Stimulated activated CD8-positive, alpha-beta memory T cell treated with anti-CD3 and anti-CD28 coated beads, Interleukin-7, amount 100 ng/mL, for 24 hours (primary cell): ENCODE results near the gene MMEL1.
"Not testable (repeated sequence)": the region's sequence is repeated elsewhere in the genome, so short reads cannot be mapped to it uniquely, and the experiment has no call there.

Experiments used
- DNase-seq: peaks from one replicate; pipeline ENCODE4 v3.0.0-alpha.2; 2020; ENCODE audit warnings: low read depth

Gene MMEL1

GRCh38 chr1:2632561-2633361 is at the start of gene MMEL1:
TSS of gene MMEL1 (minus strand) at chr1:2633016. CDS start at chr1:2629484, 3,532 bp downstream.
- no peak for DNase-seq

- not testable (repeated sequence) for DNase-seq
These were observed 43.9 kb upstream of the MMEL1 start for GRCh38 chr1:2676726-2677125.

GRCh38 chr1:2671656-2672055 is 38.8 kb upstream of the MMEL1 start:
- not testable (repeated sequence) for DNase-seq

- not testable (repeated sequence) for DNase-seq
These were observed 27.0 kb upstream of the MMEL1 start for GRCh38 chr1:2659806-2660205.

GRCh38 chr1:2657909-2658308 is 25.1 kb upstream of the MMEL1 start:
- not testable (repeated sequence) for DNase-seq

GRCh38 chr1:2657124-2657523 is 24.3 kb upstream of the MMEL1 start:
- not testable (repeated sequence) for DNase-seq

GRCh38 chr1:2655598-2656434 is 23.0 kb upstream of the MMEL1 start:
- not testable (repeated sequence) for DNase-seq

- DNase-seq, result not testable (repeated sequence)
These were observed 21.7 kb upstream of the MMEL1 start for GRCh38 chr1:2654443-2654948.

GRCh38 chr1:2653741-2654442 is 21.1 kb upstream of the MMEL1 start:
- DNase-seq, result not testable (repeated sequence)

GRCh38 chr1:2652926-2653571 is 20.2 kb upstream of the MMEL1 start:
- not testable (repeated sequence) for DNase-seq

GRCh38 chr1:2652152-2652925 is 19.5 kb upstream of the MMEL1 start:
- DNase-seq, result not testable (repeated sequence)

GRCh38 chr1:2650967-2651645 is 18.3 kb upstream of the MMEL1 start:
- DNase-seq, result no peak

- DNase-seq, result no peak
These were observed 14.0 kb upstream of the MMEL1 start for GRCh38 chr1:2646837-2647236.

- no peak for DNase-seq
These were observed 13.0 kb upstream of the MMEL1 start for GRCh38 chr1:2645776-2646175.

GRCh38 chr1:2645143-2645542 is 12.3 kb upstream of the MMEL1 start:
- no peak for DNase-seq

GRCh38 chr1:2644591-2645101 is 11.8 kb upstream of the MMEL1 start:
- DNase-seq, result no peak

- DNase-seq, result no peak
These were observed 11.4 kb upstream of the MMEL1 start for GRCh38 chr1:2644171-2644570.

GRCh38 chr1:2643414-2644077 is 10.7 kb upstream of the MMEL1 start:
- DNase-seq, result no peak
